Activated T-helper 1 cell treated with Interleukin-2 at 50 U/mL for 16 hours (primary cell): ENCODE measurements around the gene DARS1.
A peak's percentile ranks its signal among the peaks of the same experiment; 100 is the strongest.

Experiments
- DNase-seq: peaks from one replicate; pipeline ENCODE4 v3.0.0-alpha.2; 2020; ENCODE audit warnings: low read depth

Gene DARS1

GRCh38 chr2:136015699-136016098 lies 30.3 kb upstream of the DARS1 start:
- DNase-seq, result no peak

- no peak for DNase-seq
Observed at GRCh38 chr2:136014411-136014810, 29.0 kb upstream of the DARS1 start.

- no peak for DNase-seq
Observed at GRCh38 chr2:136013955-136014354, 28.5 kb upstream of the DARS1 start.

- no peak for DNase-seq
Observed at GRCh38 chr2:136013136-136013685, 27.8 kb upstream of the DARS1 start.

- no peak for DNase-seq
Observed at GRCh38 chr2:136012315-136012714, 26.9 kb upstream of the DARS1 start.

GRCh38 chr2:136010126-136010525 lies 24.7 kb upstream of the DARS1 start:
- DNase-seq, result no peak

GRCh38 chr2:136008205-136008865 lies 22.9 kb upstream of the DARS1 start:
- DNase-seq, result peak; percentile 44

- no peak for DNase-seq
Observed at GRCh38 chr2:136006658-136007057, 21.2 kb upstream of the DARS1 start.

- DNase-seq, result no peak
Observed at GRCh38 chr2:136005462-136006196, 20.2 kb upstream of the DARS1 start.

- no peak for DNase-seq
Observed at GRCh38 chr2:136004965-136005364, 19.5 kb upstream of the DARS1 start.

GRCh38 chr2:136001131-136001530 lies 15.7 kb upstream of the DARS1 start:
- DNase-seq, result no peak

GRCh38 chr2:136000502-136000901 lies 15.1 kb upstream of the DARS1 start:
- no peak for DNase-seq

GRCh38 chr2:135999899-136000298 lies 14.5 kb upstream of the DARS1 start:
- DNase-seq, result no peak

- no peak for DNase-seq
Observed at GRCh38 chr2:135998879-135999278, 13.5 kb upstream of the DARS1 start.

GRCh38 chr2:135997380-135997779 lies 12.0 kb upstream of the DARS1 start:
- DNase-seq, result no peak

GRCh38 chr2:135996304-135996703 lies 10.9 kb upstream of the DARS1 start:
- no peak for DNase-seq

- DNase-seq, result no peak
Observed at GRCh38 chr2:135994281-135994680, 8.9 kb upstream of the DARS1 start.

GRCh38 chr2:135993421-135993820 lies 8.0 kb upstream of the DARS1 start:
- no peak for DNase-seq

GRCh38 chr2:135991861-135992260 lies 6.4 kb upstream of the DARS1 start:
- no peak for DNase-seq

GRCh38 chr2:135987441-135987840 lies 2.0 kb upstream of the DARS1 start:
- DNase-seq, result no peak

- no peak for DNase-seq
Observed at GRCh38 chr2:135986507-135986906, 1.1 kb upstream of the DARS1 start.

GRCh38 chr2:135985826-135986393 lies 484 bp upstream of the DARS1 start:
- peak; percentile 43 for DNase-seq
